ENCODE measurements around the gene CACNA2D4.

Gene CACNA2D4

GRCh38 chr12:1830401-1830845 lies 88.0 kb downstream of the CACNA2D4 start:
- TF ChIP-seq CTCF (IDR thresholded peaks at IDR 0.05; ENCODE audit: low read depth, low read length) = no peak
- H3K4me3 ChIP-seq (ENCODE audit: low read depth, low read length) = no peak overlapping the region

- TF ChIP-seq CTCF (IDR thresholded peaks at IDR 0.05; ENCODE audit: low read depth, low read length) = no peak
Observed at GRCh38 chr12:1829306-1829900, 89.0 kb downstream of the CACNA2D4 start.

GRCh38 chr12:1828856-1829255 lies 89.6 kb downstream of the CACNA2D4 start:
- no peak overlapping the region for H3K4me3 ChIP-seq (ENCODE audit: low read depth, low read length)
- TF ChIP-seq CTCF (IDR thresholded peaks at IDR 0.05; ENCODE audit: low read depth, low read length) = no peak

More at GRCh38 chr12:1829306-1829900, 89.0 kb downstream of the CACNA2D4 start:
- no peak overlapping the region for H3K4me3 ChIP-seq (ENCODE audit: low read depth, low read length)

- H3K4me3 ChIP-seq (ENCODE audit: low read depth, low read length) = no peak overlapping the region
- TF ChIP-seq CTCF (IDR thresholded peaks at IDR 0.05; ENCODE audit: low read depth, low read length) = no peak
Observed at GRCh38 chr12:1827826-1828805, 90.3 kb downstream of the CACNA2D4 start.

GRCh38 chr12:1826867-1827705 lies 91.4 kb downstream of the CACNA2D4 start:
- no peak for TF ChIP-seq CTCF (IDR thresholded peaks at IDR 0.05; ENCODE audit: low read depth, low read length)

GRCh38 chr12:1826401-1826800 lies 92.1 kb downstream of the CACNA2D4 start:
- H3K4me3 ChIP-seq (ENCODE audit: low read depth, low read length) = no peak overlapping the region
- TF ChIP-seq CTCF (IDR thresholded peaks at IDR 0.05; ENCODE audit: low read depth, low read length) = no peak

More at GRCh38 chr12:1826867-1827705, 91.4 kb downstream of the CACNA2D4 start:
- H3K4me3 ChIP-seq (ENCODE audit: low read depth, low read length) = no peak overlapping the region
